GM19239 (cell line): ENCODE data around the gene KRT12.
A peak's percentile ranks its signal among the peaks of the same experiment; 100 is the strongest.

Source experiments
- DNase-seq: peaks from one replicate; pipeline ENCODE4 v3.0.0; 2011; ENCODE audit warnings: low spot score; ENCODE audit not compliant: insufficient read length
- FAIRE-seq: peaks from 2 replicates; lab custom pipeline; 2011; peaks lifted over from hg19 to GRCh38; lab: Jason Lieb, UNC

Gene KRT12

GRCh38 chr17:40866838-40867237 lies at the start of gene KRT12:
Gene KRT12 (minus strand): TSS chr17:40867223. CDS start chr17:40867186, 37 bp downstream.
- FAIRE-seq = no peak
- DNase-seq = no peak

DNA sequence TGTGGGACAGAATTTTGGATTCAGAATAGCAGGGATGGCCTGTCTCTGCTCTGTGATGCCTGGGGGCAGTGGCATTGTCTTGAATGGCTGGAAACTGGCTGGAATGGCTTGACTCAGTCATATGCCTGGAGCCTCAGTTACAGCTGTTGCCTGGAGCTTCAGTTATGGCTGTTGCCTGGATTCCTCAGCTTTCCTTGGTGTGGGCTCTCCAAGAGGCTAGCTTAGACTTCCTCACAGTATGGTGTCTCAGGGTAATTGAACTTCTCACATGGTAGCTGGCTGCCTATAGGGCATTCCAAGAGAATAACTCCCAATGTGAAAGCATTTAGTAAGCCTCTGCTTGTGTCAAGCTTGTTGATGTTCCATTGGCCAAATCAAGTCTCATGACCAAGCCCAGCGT lies 49.3 kb upstream of the KRT12 start:
- FAIRE-seq (no peak), DNase-seq (no peak)

DNA sequence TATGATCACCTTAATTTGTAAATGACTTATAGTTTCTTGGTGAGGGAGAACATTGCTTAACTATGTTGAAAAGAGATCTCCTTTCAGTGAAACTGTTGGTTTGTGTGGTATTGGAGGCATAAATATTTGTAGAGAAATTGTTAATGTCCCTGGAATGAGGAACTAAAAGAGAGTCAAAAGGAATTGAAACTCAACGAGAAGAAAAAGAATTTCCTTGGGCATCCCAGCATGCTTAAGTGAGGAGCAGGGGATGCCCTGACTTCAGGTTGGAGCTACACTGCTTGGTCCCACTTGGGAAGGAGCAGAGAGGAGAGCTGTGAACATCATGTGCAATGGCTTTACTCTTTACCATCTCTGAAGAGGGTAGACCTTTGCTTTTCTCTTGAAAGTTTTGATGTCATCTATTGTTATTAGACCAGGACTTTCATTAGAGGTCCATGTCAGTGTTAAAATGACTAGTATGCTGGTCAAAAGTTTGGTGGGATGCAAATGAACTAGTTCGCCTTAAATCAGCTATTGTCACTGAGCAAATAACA lies 48.8 kb upstream of the KRT12 start:
- no peak for FAIRE-seq

GRCh38 chr17:40915199-40915661 lies 48.2 kb upstream of the KRT12 start:
- FAIRE-seq = no peak
- no peak for DNase-seq

More for the DNA sequence above, 48.8 kb upstream of the KRT12 start:
- DNase-seq = no peak

DNA sequence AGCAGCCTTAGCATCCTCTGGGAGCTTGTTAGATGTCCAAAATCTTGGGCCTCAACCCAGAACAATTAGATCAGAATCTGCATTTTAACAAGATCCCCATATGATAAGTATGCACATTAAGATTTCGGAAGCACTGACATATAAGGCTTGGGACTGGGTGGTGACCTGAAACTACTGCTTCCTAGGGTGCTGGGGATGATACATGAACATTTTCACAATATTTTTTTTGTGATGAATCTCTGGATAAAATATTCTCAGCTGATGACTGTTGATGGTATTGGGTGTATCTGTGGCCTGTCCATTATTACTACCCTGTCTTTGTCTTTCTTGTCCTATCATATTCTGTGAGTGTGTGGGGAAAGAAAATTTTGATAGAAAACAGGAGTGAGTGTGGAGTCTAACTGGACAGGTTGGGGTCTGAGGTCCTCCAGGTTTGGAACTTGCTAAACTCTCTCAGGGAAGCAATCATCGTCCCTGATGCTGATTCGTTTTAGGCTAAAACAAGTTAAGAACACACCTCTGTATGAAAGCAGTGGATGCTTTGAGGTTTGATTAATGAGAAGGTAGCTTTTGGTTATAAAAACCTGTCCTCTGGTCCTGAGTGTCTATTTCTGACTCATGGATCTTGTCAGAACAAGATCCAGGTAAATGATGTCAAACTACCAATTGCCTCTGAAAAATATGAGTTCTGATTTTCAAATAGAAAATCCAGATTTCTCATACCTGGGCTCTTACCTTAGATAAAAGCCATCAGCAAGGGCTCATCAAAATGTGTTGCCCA lies 47.2 kb upstream of the KRT12 start:
- DNase-seq (no peak), FAIRE-seq (no peak)

DNA sequence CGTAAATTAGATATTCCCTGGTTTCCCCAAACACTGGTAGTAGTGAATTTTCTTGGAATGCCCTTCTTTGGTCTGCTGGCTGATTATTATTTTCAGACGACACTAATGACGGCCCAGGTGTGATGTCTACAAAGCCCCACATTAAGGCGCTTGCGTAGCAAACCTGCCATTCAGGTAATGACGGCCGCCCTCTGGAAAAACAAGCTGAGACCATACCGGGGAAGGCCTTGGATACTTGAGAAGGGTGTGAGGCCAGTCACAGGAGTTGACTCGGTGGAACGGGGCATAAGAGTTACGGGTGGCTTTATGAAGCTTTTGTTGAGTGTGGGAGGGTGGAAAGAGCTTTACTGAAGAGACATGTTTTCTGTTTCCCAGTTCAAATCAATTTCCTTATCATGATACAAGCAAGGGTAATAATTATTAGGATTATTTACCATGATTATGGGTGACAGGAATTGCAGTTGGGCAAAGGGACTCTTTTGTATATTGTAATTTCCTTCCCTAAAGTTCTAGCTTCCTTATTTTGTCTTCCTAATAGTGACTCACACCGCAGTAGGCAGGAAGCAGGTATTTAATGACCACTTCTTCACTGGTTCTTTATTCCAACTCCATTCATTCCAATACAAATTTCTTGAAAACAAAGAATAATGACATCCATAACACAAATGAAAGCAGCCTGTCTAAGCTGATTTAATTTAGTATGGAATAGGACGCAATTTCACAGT lies 45.6 kb upstream of the KRT12 start:
- FAIRE-seq = no peak
- no peak for DNase-seq

- FAIRE-seq (no peak), DNase-seq (no peak)
These were observed 43.4 kb upstream of the KRT12 start for GRCh38 chr17:40910441-40910841.

DNA sequence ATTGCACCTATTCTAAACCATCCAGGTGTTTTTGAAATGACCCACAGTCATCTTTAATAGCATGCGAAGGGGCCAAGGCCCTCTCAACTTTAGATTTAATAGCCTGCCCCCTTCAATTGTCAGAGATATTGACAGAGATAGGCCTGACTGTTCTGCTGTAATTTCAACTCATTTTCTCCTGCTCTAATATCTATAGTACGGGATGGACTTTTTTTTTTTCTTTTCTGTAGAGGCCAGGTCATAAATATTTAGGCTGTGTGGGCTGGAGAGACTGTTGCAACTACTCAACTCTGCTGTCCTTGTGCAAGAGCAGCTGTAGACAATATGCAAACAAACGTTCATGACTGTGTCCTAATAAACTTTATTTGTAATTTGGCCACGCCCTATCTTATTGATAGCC lies 42.7 kb upstream of the KRT12 start:
- FAIRE-seq (no peak), DNase-seq (no peak)

GRCh38 chr17:40909351-40909750 lies 42.3 kb upstream of the KRT12 start:
- FAIRE-seq (peak; percentile 66), DNase-seq (peak; percentile 21)

GRCh38 chr17:40906613-40907012 lies 39.6 kb upstream of the KRT12 start:
- DNase-seq (no peak), FAIRE-seq (no peak)

DNA sequence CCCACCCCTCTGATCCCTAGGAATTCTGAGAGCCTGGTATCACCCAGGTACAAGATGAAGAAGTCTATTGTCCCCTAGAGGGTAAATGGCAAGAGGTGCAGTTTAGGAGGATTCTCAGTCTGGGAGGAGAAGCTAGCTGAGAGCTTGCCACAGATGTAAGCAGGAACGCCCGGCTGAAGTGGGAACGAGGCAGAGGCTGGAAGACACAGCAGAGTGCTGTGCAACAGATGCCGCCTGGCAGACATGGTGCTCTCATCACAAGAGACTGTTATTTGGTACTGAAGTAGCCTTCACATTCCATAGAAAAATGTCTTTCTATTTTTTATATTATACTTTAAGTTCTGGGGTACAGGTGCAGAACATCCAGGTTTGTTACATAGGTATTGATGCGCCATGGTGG lies 38.3 kb upstream of the KRT12 start:
- DNase-seq (no peak), FAIRE-seq (no peak)

- peak; percentile 25 for DNase-seq
- peak; percentile 35 for FAIRE-seq
These were observed 36.3 kb upstream of the KRT12 start for GRCh38 chr17:40903129-40903847.

DNA sequence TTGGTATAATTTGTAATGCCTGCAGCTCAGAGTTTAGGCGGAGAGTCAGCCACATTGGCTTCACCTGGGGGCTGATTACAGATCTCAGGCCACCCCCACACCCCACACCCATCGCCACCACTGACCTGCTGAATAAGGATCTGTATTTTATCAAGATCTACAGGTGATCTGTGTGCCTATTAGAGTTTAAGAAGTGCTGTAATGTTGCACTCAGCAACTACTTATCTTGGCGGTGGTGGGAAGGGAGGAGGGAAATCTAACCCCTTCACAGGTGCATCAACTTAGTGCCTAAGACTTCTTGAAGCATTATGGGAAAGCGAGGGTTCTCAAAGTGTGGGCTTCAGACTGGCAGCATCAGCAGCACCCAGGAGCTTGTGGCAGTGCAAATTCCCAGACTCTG lies 35.5 kb upstream of the KRT12 start:
- no peak for DNase-seq
- FAIRE-seq = no peak

- DNase-seq (no peak), FAIRE-seq (no peak)
These were observed 35.0 kb upstream of the KRT12 start for GRCh38 chr17:40901981-40902474.

DNA sequence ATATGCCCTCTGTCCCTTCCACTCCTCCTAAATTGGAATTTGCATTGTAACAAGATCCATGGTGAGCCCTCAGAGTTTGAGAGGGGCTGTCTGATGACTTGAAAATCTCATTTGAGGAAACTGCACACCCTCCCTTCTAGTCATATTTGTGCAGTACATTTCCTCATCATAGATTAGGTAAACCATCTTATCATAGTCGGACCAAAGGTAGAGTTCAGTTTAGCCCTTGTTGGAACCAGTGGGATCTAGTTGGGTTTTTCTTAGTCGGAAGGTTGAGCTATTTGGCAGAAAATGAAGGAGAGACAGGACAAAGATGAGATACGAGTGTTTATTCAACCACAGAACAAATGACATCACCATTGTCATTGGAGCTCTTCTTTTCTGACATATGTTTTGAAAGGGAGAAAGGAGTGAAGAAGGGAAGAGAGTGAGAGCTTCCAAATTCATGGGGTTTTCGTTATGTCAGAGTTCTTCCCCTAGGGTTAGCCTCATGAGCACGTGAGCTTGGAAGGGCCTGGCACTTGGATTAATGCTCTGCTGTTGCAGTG lies 33.9 kb upstream of the KRT12 start:
- FAIRE-seq (no peak), DNase-seq (no peak)

GRCh38 chr17:40896916-40897455 lies 30.0 kb upstream of the KRT12 start:
- DNase-seq = no peak
- FAIRE-seq = no peak

GRCh38 chr17:40895106-40895730 lies 28.2 kb upstream of the KRT12 start:
- DNase-seq (no peak), FAIRE-seq (no peak)

GRCh38 chr17:40888196-40888720 lies 21.2 kb upstream of the KRT12 start:
- FAIRE-seq (no peak), DNase-seq (no peak)

DNA sequence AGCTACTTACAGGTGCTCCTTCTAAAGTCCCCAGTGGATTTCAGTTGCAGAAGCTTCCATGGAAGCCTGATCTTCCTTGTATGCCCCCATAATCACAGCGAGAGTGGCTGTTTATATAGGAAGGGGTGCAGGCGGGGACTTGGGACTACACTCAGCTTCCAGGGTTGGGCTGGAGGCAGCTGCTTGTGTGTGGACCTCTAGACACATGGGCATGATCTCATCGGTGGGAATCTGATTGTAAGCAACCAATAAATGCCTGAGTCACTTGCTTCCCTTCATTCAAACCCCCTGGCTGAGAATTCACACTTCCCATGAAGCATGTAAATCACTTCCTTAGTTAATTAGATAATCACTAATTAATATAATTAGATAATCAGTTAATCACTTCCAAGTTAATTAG lies 19.1 kb upstream of the KRT12 start:
- no peak for FAIRE-seq
- DNase-seq = no peak
